CD14-positive monocyte (primary cell): ENCODE measurements around the gene NAB1. TPM values are rescaled to one million over a fixed set of nuclear protein-coding genes. Genes with fewer than 3 reads are reported as not detected.
A peak's percentile ranks its signal among the peaks of the same experiment; 100 is the strongest.

Experiments used
- DNase-seq, 3 donors: peaks; one replicate each; pipeline ENCODE4 v3.0.0-alpha.2; 2011 to 2022
- H2AFZ ChIP-seq: 2 replicates; pipeline ENCODE4 v1.6.0; 2012; ENCODE audit warnings: mild to moderate bottlenecking, low read depth, low read length, inconsistent platforms; ENCODE audit not compliant: insufficient read depth, poor library complexity, severe bottlenecking
- H3K27ac ChIP-seq, 2 donors: 1 replicate in 1 of 2; 2 replicates in 1 of 2; pipeline ENCODE4 v1.5.1; 2012 to 2013; ENCODE audit warnings: low read length in 2 of 2, control low read depth in 1 of 2, inconsistent platforms in 1 of 2, low read depth in 1 of 2, mild to moderate bottlenecking in 1 of 2
- H3K27me3 ChIP-seq, 2 donors: one replicate each; pipeline versions ENCODE4 v1.6.0 to v1.6.1; 2011 to 2013; ENCODE audit warnings: low read length in 2 of 2; ENCODE audit not compliant: control insufficient read depth in 2 of 2, insufficient read depth in 2 of 2
- H3K36me3 ChIP-seq, 2 donors: replicated peaks in 1 of 2; 1 replicate in 1 of 2; 2 replicates in 1 of 2; pipeline versions ENCODE4 v1.5.1 to v1.6.1; 2012 to 2013; ENCODE audit warnings: low read length in 2 of 2, control low read depth in 1 of 2, inconsistent platforms in 1 of 2, mild to moderate bottlenecking in 1 of 2; ENCODE audit not compliant: insufficient read depth in 2 of 2, control insufficient read depth in 1 of 2
- H3K4me1 ChIP-seq, 2 donors: 1 replicate in 1 of 2; 2 replicates in 1 of 2; pipeline versions ENCODE4 v1.5.1 to v1.6.1; 2012 to 2013; ENCODE audit warnings: low read length in 2 of 2, control low read depth in 1 of 2, inconsistent platforms in 1 of 2, mild to moderate bottlenecking in 1 of 2, moderate library complexity in 1 of 2; ENCODE audit not compliant: insufficient read depth in 2 of 2, control insufficient read depth in 1 of 2
- H3K4me2 ChIP-seq: replicated peaks from 2 replicates; pipeline ENCODE3; 2012; ENCODE audit warnings: low read length, moderate library complexity, mild to moderate bottlenecking; ENCODE audit not compliant: poor library complexity, severe bottlenecking; ENCODE audit errors: extremely low read depth
- H3K4me3 ChIP-seq, 3 experiments: fragments of 200-600 bp in 1 of 3; sonication (generic) in 1 of 3; replicated peaks in 1 of 3; 1 replicate in 2 of 3; 2 replicates in 1 of 3; pipeline ENCODE4 v1.5.1; 2011 to 2013; ENCODE audit warnings: low read length in 3 of 3, mild to moderate bottlenecking in 3 of 3, control low read depth in 2 of 3, low read depth in 2 of 3, inconsistent platforms in 1 of 3, moderate library complexity in 1 of 3
- H3K79me2 ChIP-seq: 2 replicates; pipeline ENCODE4 v1.6.0; 2012; ENCODE audit warnings: mild to moderate bottlenecking, control low read depth, inconsistent platforms, low read length, moderate library complexity; ENCODE audit not compliant: insufficient read depth
- H3K9ac ChIP-seq: 2 replicates; pipeline ENCODE4 v1.6.0; 2017; ENCODE audit warnings: low read length, mild to moderate bottlenecking; ENCODE audit not compliant: insufficient read depth, poor library complexity, severe bottlenecking
- H3K9me3 ChIP-seq, 2 donors: replicated peaks in 1 of 2; 1 replicate in 1 of 2; 2 replicates in 1 of 2; pipeline versions ENCODE4 v1.5.1 to v1.6.1; 2012 to 2013; ENCODE audit warnings: low read length in 2 of 2, control low read depth in 1 of 2; ENCODE audit not compliant: control insufficient read depth in 1 of 2, insufficient read depth in 1 of 2
- H4K20me1 ChIP-seq: 2 replicates; pipeline ENCODE4 v1.6.0; 2012; ENCODE audit warnings: mild to moderate bottlenecking, low read length, control low read depth, moderate library complexity; ENCODE audit not compliant: insufficient read depth
- H3K27ac Mint-ChIP-seq, 7 donors: one replicate each; pipeline ENCODE4 v1.8.0; 2020; ENCODE audit warnings: mild to moderate bottlenecking in 7 of 7, mixed read lengths in 7 of 7, moderate library complexity in 6 of 7, inconsistent platforms in 2 of 7
- H3K27me3 Mint-ChIP-seq, 3 donors: one replicate each; pipeline ENCODE4 v1.8.0; 2021 to 2022; ENCODE audit warnings: low read depth in 3 of 3, mild to moderate bottlenecking in 3 of 3, mixed read lengths in 3 of 3, moderate library complexity in 3 of 3, inconsistent platforms in 1 of 3
- H3K36me3 Mint-ChIP-seq, 2 donors: one replicate each; pipeline ENCODE4 v1.8.0; 2020; ENCODE audit warnings: mixed read lengths in 2 of 2, inconsistent platforms in 1 of 2, mild to moderate bottlenecking in 1 of 2
- H3K4me1 Mint-ChIP-seq: one replicate; pipeline ENCODE4 v1.8.0; 2020; ENCODE audit warnings: mild to moderate bottlenecking, mixed read lengths
- H3K4me3 Mint-ChIP-seq, 2 donors: one replicate each; pipeline ENCODE4 v1.8.0; 2020; ENCODE audit warnings: mild to moderate bottlenecking in 2 of 2, mixed read lengths in 2 of 2, moderate library complexity in 1 of 2
- H3K9me3 Mint-ChIP-seq, 7 donors: one replicate each; pipeline ENCODE4 v1.8.0; 2020 to 2022; ENCODE audit warnings: mixed read lengths in 7 of 7, mild to moderate bottlenecking in 6 of 7, moderate library complexity in 6 of 7, inconsistent platforms in 2 of 7
- WGBS: methylation state at CpG from one replicate; pipeline ENCODE4 v1.1.5; 2013; ENCODE audit warnings: missing lambda C conversion rate; ENCODE audit not compliant: insufficient coverage; 5-methylcytosine and 5-hydroxymethylcytosine counted together
- intact Hi-C, 2 donors: fragments of 100-400 bp; cut with micrococcal nuclease; formaldehyde crosslinking; loops; one replicate each; pipeline versions ENCODE4 v1.15.0 to v1.15.1; 2023
- polyA plus RNA-seq, 3 donors: library from polyadenylated mRNA; depleted of rRNA in 1 of 3; unstranded in 2 of 3; stranded (reverse) in 1 of 3; fragments of 300-500 nt in 2 of 3; fragments of >200 nt in 1 of 3; fragmentation: Illumina TruSeq in 2 of 3; gene quantifications; 1 replicate in 2 of 3; 2 replicates in 1 of 3; pipeline ENCODE4 v1.2.3, GENCODE V29; 2012 to 2021
- TF ChIP-seq, protein P1 (sequence below): fragments of 200-600 bp; IDR thresholded peaks from one replicate; pipeline ENCODE4 v1.8.0; 2022; ENCODE audit warnings: antibody characterized with exemption, mild to moderate bottlenecking

The NAB1 gene
- polyA plus RNA-seq, 3 donors: 2.9 to 15.5 (median 3.1) TPM

DNA sequence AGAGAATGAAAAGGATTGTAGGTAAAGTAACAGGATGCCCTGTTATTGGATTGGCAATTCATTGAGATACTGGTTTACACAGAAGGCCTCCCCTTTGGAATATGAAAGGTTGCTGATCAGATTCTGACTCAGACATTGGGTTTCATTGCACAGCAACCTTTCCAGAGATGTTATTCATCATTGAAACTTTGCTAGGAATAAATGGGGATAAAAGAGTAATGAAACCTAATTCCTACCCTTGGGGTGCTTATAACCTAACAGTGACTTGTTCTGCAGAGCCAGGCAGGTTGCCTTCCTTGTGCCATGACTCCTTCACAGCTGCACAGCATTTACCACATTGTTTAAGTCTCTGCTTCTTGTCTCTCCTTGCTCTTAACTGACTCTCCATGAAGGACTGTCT is 5.0 kb downstream of the NAB1 start:
- Mint-ChIP-seq H3K27ac (no peak overlapping the region), H3K36me3 (peaks cover 3 to 7% of the 10 kb centered on the region in 2 donors), H3K4me3 (no peak overlapping the region), H3K4me1 (peaks cover 30% of the 10 kb centered on the region), H3K27me3 (peaks cover 0 to 1% (median 0%) of the 10 kb centered on the region in 3 donors), H3K9me3 (peaks cover 0 to 1% (median 0%) of the 10 kb centered on the region in 7 donors)
- TF ChIP-seq, protein P1, sequence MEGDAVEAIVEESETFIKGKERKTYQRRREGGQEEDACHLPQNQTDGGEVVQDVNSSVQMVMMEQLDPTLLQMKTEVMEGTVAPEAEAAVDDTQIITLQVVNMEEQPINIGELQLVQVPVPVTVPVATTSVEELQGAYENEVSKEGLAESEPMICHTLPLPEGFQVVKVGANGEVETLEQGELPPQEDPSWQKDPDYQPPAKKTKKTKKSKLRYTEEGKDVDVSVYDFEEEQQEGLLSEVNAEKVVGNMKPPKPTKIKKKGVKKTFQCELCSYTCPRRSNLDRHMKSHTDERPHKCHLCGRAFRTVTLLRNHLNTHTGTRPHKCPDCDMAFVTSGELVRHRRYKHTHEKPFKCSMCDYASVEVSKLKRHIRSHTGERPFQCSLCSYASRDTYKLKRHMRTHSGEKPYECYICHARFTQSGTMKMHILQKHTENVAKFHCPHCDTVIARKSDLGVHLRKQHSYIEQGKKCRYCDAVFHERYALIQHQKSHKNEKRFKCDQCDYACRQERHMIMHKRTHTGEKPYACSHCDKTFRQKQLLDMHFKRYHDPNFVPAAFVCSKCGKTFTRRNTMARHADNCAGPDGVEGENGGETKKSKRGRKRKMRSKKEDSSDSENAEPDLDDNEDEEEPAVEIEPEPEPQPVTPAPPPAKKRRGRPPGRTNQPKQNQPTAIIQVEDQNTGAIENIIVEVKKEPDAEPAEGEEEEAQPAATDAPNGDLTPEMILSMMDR: no peak
- DNase-seq: no peak
- intact Hi-C loops: no loop called here
- no peaks in the 10 kb centered on the region for H3K9me3 ChIP-seq
- H2AFZ ChIP-seq: no peak overlapping the region
- H3K4me3 ChIP-seq: no peak overlapping the region
- H3K9ac ChIP-seq: no peak overlapping the region
- no peaks in the 10 kb centered on the region for H3K27me3 ChIP-seq
- peaks cover 3 to 5% of the 10 kb centered on the region in 2 donors for H3K36me3 ChIP-seq
- peaks cover 86% of the 10 kb centered on the region for H4K20me1 ChIP-seq
- H3K4me1 ChIP-seq: peaks cover 12 to 18% of the 10 kb centered on the region in 2 donors
- no peak overlapping the region for H3K4me2 ChIP-seq
- H3K79me2 ChIP-seq: peaks cover 90% of the 10 kb centered on the region
- H3K27ac ChIP-seq: no peak overlapping the region

DNA sequence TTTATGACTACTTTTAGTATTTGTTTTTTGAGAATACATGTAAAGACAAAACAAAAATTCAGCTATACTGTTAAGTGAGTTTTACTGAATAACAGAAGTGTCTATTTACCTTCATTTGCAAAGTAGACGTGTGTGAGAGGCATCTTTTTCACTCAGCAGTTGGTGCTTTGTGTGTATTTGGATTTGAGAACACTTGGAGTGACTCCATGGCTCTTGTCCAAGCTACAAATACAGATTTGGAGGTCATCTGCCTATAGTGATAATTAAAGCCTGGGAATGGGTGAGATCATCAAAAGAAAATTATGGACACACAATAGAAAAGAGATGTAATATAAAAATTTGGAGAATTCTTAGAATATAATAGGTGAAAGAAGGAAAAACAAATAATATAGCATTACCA is 6.2 kb downstream of the NAB1 start:
- Mint-ChIP-seq H3K4me1 (peaks cover 25% of the 10 kb centered on the region), H3K9me3 (peaks cover 0 to 1% (median 0%) of the 10 kb centered on the region in 7 donors), H3K27me3 (peaks cover 0 to 1% (median 0%) of the 10 kb centered on the region in 3 donors), H3K4me3 (no peak overlapping the region), H3K36me3 (peaks cover 13 to 18% of the 10 kb centered on the region in 2 donors), H3K27ac (peak overlapping the region in 2 of 7 donors; percentile 34 to 51)
- peaks cover 94% of the 10 kb centered on the region for H4K20me1 ChIP-seq
- H3K4me3 ChIP-seq: no peak overlapping the region
- DNase-seq: no peak
- peaks cover 100% of the 10 kb centered on the region for H3K79me2 ChIP-seq
- intact Hi-C loops: no loop called here
- H3K27me3 ChIP-seq: no peaks in the 10 kb centered on the region
- H3K4me2 ChIP-seq: no peak overlapping the region
- no peaks in the 10 kb centered on the region for H3K9me3 ChIP-seq
- no peak overlapping the region for H3K9ac ChIP-seq
- H3K27ac ChIP-seq: no peak overlapping the region
- peaks cover 9 to 15% of the 10 kb centered on the region in 2 donors for H3K4me1 ChIP-seq
- no peak overlapping the region for H2AFZ ChIP-seq
- H3K36me3 ChIP-seq: peaks cover 15% of the 10 kb centered on the region in 2 donors
- no CpG with 5 or more reads among the region's 1 CpG for WGBS
- TF ChIP-seq, protein P1: no peak
